ENCODE results near the gene POLR3GL.

The POLR3GL gene

DNA sequence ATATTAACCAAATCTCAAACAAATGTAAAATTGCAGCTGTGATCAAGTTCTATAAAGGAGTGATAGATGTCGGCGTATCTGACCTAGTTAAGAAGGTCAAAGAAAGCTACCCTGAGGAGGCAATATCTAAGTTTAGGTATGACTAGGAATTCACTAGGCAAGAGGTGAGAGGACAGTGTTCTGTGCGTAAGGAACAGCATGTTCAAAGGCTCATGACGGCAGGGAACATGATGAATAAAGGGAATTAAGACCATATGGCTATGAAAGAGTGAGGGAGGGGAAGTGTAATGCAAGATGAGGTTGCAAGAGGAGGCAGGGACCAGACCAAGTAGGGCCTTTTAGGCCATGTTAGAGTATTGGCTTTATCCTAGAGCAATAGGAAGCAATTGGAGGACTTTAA, 15.3 kb upstream of the POLR3GL start:
- DNase-seq (ENCODE audit: low read depth in 2 of 2), result no peak

DNA sequence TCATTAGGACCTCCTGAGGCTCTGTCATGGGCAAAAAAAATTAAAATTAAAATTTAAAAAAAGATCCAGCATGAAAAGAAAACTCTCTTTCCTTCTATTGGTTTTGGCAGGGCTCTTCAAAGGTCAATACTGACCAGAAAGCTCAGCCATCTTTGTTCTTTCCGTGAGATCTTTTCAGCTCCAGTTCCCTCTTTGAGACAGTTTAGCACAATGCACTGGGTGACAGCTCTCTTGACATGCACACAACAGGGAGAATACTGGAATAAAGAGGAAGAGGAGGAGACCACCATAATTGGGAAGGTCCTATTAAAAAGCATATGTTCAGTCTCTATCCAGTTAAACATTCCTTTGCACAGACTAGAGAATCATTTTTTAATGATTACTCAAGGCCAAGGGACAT, 13.0 kb upstream of the POLR3GL start:
- no peak for DNase-seq (ENCODE audit: low read depth in 2 of 2)

DNA sequence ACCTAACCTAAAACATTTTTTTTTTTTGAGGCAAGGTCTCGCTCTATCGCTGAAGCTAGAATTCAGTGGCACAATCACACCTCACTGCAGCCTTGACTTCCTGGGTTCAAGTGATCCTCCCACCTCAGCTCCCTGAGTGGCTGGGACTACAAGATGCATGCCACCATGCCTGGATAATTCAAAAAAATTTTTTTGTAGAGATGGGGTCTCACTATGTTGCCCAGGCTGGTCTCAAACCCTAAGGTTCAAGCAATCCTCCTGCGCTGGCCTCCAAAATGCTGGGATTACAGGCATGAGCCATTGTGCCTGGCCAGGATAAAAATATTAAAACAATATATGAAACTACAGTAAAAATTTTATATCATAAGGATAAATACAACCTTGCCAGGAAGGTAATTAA, 11.6 kb upstream of the POLR3GL start:
- no peak for DNase-seq (ENCODE audit: low read depth in 2 of 2)

DNA sequence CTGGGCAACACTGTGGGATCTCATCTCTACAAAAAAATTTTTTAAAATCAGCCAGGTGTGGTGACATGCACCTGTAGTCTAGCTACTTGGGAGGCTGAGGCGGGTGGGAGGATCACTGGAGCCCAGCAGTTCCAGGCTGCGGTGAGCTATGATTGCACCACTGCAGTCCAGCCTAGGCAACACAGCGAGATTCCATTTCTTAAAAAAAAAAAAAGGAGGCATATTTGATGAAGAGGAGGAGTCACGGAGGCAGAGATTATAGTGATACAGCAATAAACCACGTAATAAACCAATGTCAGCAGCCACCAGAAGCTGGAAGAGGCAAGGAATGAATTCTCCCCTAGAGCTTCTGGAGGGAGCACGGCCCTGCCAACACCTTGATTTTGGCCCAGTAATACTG, 10.6 kb upstream of the POLR3GL start:
- DNase-seq (ENCODE audit: low read depth in 2 of 2), result no peak

DNA sequence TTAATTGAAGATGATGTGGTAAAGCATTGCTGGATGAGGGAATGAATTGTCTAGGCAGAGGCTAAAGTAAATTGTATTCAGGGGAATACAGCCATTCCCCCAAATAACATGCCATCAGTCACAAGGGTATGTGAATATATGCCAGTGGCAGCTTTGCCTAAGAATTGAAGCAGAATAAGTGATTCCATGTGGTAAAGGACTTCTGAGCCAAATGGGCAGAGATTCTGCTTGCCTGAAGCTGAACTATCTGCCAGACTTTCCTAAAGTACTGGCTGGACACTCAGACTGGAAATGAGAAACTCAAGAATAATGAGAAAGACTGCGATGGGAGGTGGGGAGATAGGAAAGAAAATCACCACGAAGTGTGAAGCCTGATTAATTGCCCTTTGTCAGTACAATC, 9.1 kb upstream of the POLR3GL start:
- no peak for DNase-seq (ENCODE audit: low read depth in 2 of 2)

DNA sequence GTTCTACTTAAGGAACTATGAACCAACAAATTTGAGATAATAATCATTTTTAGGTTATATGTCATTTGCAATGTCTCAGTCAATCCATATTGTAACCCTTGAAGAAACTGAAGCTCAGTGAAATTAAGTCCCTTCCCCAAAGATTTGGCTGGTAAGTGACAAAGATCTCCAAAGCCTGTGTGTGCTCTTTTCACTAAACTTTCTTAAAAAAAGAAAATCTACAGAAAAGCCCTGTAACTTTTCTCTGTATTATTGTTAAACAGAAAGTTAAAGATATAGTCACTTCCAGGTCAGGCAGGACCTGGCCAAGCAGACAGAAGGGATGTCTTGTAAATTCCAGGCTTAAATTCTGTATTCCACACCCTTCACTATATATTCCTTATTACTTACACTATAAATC, 8.1 kb upstream of the POLR3GL start:
- DNase-seq (ENCODE audit: low read depth in 2 of 2), result no peak

DNA sequence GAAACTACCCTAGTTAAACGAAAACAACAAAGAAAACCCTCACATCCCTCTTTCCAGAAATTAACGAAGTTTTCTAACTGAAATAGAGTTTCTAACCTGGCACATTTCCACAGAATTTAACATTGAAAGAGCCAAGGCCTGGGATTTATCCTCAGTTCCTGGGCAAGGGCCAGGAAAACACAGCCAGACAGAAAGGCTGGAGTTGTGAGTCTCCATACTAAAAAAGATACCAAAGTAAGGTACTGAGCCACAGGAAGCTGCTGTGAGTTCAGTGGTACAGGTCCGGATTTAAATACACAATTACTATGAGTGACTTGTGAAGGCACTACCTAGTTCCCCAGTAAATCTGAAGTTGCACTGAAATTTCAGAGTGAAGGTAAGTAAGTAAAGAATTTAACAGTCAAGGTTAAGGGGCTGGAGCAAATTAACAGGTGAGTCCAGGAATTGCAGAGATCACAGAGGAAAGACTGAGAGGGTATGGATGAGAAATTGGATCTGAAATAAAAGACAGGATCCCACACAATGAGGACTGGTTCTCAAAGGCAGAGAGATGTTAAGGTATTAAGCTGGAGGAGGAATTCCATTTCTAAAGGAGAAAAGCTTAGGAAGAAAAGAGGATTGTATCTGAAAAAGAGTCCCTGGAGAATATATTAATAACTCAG, 7.6 kb upstream of the POLR3GL start:
- DNase-seq (ENCODE audit: low read depth in 2 of 2), result no peak

DNA sequence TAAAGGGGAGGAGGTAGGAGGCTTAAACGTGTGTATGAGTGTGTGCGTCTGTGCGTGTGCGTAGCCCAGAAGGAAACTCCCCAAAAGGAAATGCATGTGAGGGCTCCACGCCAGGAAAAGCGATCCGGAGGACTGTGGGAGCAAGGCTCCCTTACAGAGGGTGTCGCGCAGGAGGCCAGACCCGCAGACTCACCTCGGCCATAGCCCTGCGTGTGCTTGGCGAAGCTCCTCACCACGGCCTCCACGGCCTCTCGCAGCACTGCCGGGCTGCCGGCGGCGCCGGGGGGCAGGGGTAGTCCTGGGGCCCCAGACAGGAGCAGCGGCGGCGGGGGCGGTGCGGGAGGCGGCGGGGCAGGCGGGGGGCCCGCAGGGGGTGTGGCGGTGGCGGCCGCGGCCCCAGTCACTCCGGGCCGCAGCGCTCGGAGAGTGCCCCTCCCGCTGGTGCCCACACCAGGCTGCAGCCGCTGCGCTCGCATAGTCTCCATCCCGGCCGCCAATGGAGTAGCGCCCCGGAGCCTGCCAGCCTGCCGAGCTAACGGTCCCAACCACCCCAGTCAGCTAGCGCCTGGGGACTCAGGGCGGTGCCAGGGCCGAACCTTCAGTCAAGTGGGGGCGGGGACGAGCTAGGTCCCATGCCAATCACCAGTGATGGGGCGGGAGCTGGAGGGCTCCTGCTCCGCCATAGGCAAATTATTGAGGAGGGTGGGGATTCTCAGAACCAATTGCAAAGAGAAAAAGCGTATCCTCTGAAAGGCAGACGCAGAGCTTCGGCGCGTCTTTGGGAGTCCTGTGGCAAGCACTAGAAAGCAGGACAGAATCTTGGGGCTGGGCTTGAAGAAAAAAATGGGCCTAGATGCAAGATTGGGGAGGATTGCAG, 6.8 kb upstream of the POLR3GL start, which contains the start of gene LIX1L:
LIX1L (minus strand) TSS at position 575 of the 877 bp plus-strand sequence; CDS start at position 485, 90 bp downstream.
- DNase-seq (ENCODE audit: low read depth in 2 of 2), result peak; percentile 85 to 86

DNA sequence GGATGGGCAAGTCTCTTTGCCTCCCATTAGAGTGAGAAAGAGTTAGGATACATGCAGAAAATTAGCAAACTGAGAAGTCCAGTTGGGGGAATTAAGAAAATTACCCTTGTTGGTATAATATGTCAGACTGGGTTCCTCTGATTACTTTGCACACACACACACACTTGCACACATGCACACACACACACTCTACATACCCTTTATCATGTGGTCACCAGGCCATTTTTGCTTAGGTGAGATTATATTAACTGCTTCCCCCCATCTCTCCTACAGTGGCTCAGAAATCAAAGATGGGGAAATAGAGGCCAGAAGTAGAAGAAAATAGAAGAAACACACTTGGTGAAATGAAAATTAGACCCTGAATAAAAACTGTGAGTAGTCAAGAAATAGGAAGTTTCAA, 5.8 kb upstream of the POLR3GL start:
- no peak for DNase-seq (ENCODE audit: low read depth in 2 of 2)

DNA sequence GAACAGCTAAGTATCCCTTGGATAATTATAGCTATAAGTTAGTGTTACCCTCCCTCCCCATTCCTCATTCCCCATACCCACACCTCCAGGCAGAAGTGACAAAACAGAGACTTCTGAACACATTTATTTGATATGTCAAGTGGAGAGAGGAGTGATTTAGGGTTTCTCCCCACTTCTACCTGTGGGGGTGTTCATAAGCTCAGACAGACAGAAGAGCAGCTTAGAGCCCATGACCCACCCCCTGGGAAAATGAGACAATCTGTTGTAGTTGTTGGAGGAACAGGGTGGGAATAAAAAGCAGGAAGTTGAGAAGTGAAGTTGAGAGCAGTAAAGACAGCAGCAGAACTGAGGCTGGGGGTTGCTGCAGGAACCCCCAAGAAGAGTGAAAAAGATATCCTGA, 5.2 kb upstream of the POLR3GL start:
- no peak for DNase-seq (ENCODE audit: low read depth in 2 of 2)

DNA sequence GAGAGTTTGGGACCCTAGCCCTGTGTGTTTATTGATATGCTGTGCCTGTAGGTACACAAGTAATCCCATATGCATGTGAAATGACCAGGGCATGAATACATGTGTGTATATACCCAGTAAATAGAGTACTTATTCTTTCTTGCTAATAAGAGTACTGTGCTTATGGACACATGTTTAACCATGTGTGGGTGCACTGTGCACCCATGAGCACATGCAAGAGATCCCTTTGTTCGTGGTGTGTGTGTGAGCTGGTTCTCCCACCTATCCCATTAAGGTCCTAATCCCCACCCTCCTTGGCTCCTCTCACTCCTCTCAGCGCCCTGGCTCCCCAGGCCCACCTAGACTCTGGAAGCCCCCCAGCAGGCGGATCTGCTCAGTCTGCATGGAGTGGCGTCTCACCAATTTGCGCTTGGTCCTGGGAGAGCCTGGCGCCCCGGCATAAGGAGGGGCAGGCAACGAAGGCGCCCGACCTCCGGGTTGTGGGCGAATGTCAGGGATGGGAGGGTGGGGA, 4.5 kb upstream of the POLR3GL start:
- no peak for DNase-seq (ENCODE audit: low read depth in 2 of 2)

DNA sequence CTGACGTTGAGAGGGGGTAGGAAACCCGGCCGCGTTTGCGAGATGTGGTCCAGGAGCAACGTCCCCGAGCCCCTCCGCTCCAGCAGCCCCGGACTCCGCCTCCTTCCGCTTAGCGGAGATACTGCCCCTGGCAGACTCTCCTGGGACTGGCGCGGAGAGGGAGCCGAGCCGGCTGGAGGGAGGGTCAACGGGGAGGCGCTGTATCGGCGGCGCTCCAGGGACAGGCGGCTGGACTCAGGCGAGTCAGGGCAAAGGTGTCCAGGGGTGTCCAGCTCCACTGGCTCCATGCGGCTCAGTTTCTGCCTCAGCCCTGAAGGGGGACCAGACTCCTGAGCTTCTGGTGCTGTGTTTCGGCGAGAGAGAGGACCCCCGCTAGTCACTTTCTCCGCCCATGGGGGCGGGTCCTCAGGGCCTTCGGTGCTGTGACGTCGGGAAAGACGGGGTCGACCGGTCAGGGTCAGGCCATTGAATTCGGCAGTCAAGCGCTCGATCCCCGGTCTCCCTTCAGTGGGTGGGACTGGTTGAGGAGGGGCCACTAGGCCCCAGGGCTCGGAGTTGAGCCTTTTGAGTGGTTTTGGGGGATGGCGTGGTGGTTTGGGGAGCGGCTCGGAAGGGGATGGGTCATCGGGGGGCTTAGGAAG, 3.9 kb upstream of the POLR3GL start:
- DNase-seq (ENCODE audit: low read depth in 2 of 2), result no peak

DNA sequence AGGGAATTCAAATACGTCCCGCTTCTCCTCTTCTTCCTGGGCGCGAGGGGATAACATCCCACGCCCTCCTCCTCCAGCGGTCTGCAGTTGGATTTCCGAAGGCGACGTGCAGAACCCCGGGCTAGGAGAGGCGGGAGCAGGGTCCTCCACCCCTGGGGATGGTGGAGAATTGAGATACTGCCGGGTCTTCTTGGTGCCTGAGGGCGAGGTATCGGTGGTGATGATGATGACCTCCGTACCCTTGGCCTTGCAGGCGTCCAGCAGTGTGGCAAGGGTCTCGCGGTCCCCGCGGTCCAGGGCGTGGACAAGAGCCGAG, 3.4 kb upstream of the POLR3GL start:
- DNase-seq (ENCODE audit: low read depth in 2 of 2), result no peak

DNA sequence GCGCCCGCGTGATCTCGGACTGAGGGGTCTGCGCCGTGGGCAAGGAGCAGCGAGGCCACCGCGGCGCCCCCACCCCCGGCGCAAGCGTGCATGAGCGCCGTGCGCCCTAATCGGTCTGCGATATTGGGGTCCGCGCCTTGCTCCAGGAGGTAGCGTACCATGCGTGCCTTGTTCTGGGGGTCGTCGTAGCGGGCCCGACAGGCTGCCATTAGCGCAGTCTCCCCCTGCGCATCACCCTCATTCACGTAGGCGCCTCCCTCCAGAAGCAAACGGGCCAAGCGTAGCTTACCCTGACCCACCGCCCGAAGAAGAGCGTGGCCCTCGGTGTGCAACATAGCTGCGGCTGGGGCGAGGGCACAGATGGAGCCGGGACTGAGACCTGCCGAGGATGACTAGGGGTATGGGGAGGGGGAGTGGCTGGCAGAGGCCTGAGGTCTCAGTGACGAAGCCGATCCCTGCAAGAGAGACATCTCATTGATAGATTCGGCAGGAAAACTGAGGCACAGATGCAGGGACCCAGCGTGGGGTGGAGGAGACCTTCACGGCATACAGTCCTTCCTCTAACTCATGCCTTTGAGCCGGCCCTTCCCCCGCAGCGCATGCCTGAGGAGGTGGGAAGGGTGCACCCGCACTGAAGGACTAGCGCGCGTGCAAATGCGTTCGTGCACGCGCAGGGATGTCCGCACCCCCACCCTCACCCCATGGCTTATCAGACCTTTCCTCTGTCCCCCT, 2.9 kb upstream of the POLR3GL start:
- no peak for DNase-seq (ENCODE audit: low read depth in 2 of 2)

DNA sequence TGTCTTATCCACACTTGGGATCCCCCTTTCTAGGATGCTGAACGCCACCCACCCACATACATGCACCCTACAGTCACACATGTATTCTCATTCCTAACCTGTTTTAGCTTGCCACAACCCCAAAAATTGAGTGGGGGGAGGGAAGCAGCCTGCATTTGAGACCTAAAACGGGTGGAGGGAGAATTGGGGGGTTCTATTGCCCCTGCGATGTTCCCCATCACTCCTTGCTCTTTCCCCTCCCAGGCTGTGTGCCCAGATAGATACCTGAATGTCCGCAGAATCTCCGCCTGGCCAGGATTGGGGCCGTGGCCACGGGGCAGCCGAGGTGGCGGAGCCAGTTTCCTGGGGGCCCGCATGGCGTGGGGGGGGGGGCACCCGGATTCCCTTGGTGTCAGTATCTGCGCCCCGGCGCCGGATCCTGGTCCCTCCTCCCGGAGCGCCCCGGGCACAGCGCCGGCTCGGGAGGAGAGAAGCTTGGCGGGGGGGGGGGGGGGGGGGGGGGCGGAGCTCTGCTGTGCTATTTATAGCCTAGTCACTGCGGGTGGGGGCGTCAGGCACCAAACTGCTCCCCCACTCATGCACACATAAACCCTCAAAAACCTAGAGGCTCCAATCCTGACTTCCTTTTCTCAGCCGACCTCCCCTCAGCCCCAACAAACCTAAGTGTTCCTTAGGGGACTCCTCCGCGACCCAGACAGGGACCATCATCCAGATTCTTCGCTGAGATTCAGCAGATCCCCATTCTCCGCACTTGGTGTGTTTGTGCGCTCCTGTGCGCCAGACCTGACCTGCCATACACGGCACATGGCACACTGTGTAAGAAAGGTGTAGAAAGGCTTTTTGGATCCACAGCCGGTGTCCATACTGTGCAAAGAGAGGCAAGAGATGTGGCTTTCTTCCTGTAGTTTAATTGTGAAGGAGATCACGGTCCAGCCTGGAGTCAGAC, 2.1 kb upstream of the POLR3GL start:
- no peak for DNase-seq (ENCODE audit: low read depth in 2 of 2)

DNA sequence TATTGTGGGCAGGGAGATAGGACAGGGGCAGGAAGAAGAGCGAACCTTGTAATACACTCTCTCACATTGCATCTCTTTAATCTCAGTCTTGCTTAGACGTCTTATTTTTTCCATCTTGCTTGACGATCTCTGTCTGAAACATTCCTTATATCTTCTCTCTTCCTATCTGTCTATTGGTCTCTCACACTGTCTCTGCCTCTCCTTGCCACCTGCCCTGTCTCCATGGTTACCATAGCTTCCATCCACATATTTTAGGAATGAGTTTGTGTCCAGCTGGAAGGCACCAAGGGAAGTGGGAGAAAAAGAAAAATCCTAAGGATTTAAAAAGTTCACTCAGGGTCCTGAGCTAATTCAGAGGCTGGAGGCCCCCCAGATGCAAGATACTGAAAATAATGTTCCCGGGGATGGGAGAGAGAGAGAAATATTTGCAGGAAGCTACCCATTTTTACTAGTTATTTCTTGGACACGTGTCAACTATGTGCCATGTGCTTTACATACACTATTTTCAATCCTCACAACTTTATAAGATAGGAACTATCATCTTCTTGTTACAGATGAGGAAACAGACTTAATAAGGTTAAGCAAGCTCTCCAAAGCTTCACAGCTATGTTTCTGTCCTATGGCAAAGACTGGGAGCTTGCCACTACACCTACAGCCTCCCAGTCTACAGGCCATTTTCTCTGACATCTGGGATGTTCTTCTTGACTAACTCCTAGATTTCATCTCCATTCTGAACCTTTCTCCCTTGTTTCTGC, 1.0 kb upstream of the POLR3GL start:
- no peak for DNase-seq (ENCODE audit: low read depth in 2 of 2)

DNA sequence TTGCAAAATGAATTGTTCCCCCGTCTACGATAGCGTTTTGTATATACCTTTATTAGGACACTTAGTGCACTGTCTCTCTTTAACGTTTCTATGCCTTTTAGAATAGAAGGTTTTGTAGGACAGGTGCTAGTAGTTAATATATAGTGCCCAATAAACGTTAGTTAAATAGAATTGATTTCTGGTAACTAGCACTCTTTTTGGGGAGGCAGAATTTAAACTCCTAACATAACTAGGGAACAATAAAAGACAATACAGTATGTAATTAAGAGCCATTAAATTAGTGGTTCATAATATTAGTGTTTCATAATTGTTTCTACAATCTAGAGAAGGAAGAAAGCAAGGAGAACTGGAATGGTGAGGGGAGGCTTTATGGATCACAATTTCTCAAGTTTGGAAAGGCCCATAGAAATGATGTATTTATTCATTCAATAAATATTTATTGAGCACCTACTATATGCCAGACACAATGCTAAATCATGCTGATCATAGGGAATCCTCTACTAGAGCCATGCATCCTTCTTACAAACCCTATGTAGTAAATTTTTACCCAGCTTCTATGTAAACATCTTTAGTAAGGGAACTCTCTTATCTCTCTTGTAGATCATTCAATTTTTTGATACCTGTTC, 742 bp downstream of the POLR3GL start:
- DNase-seq (ENCODE audit: low read depth in 2 of 2), result no peak

DNA sequence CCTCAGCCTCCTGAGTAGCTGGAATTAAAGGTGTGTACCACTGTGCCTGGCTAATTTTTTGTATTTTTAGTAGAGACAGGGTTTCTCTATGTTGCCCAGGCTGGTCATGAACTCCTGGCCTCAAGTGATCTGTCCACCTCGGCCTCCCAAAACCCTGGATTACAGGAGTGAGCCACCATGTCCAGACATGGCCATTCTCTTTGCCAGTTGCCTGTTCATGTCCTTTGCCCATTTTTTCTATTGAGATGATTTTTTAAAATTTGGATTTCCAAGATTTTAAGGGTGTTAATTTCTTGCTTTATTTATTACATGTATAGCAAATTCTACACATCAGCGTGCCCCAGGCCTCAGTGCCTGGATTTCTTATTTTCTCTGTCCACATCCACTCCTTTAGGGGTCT, 2.8 kb downstream of the POLR3GL start:
- DNase-seq (ENCODE audit: low read depth in 2 of 2), result no peak

DNA sequence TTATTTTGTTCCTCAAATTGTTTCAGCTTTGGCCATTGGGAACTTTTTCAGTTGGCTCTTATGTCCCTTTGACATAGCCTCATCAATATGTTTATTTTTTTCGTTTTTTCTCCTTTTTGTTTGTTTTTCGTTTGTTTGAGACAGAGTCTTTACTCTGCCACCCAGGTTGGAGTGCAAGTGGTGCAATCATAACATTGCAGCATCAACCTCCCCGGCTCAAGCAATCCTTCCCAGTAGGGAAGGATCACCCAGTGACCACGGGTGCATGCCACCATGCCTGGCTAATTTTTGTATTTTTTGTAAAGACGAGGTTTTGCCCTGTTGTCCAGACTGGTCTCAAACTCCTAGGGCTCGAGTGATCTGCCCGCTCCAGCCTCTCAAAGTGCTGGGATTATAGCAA, 8.1 kb downstream of the POLR3GL start:
- DNase-seq (ENCODE audit: low read depth in 2 of 2), result no peak

DNA sequence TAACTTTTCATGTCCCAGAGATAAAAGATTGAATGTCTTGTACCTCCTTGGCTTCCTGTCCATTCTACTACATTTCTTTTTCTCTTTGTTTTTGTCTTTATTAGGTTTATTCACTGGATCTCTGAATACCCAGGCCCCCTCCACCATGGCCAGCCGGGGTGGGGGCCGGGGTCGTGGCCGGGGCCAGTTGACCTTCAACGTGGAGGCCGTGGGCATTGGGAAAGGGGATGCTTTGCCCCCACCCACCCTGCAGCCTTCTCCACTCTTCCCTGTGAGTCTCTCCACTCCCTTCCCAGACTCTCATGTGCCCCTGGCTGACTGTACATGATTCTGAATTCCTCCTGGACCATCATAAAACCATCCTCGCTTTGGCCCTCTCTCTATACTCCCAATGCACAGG, 10.2 kb downstream of the POLR3GL start:
- DNase-seq (ENCODE audit: low read depth in 2 of 2), result no peak
